Posterior cingulate gyrus (tissue), 11 donors: ENCODE data around the gene GRIK4.

Experiments used
- DNase-seq, 10 donors: peaks; one replicate each; pipeline versions ENCODE4 v3.0.0 to v3.0.0-alpha.2; 2020 to 2021; ENCODE audit warnings: mixed read lengths in 3 of 10
- intact Hi-C: fragments of 100-400 bp; cut with DNase I; formaldehyde crosslinking; loops from one replicate; pipeline ENCODE4 v1.15.1; 2023

Gene GRIK4

DNA sequence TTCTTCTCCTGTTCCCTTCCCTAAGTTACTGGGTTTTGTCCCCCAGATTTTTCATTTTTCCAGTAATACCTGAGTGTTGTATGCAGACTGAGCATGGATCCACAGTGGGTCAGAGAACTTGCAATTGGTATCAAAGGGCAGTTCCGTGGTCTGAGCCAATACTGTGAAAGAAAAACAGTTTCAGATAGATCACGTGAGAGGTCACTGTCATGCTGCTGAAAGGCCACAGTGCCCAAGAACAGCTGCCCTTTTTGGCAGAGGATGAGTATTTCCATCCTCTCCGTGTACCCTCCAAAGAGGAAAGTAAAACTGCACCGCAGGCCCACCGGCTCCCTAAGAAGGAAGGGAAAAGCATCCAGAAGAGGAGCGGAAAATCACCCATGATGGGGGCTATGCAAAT lies 439.3 kb downstream of the GRIK4 start:
- DNase-seq: no peak
- intact Hi-C loops: no loop called here

DNA sequence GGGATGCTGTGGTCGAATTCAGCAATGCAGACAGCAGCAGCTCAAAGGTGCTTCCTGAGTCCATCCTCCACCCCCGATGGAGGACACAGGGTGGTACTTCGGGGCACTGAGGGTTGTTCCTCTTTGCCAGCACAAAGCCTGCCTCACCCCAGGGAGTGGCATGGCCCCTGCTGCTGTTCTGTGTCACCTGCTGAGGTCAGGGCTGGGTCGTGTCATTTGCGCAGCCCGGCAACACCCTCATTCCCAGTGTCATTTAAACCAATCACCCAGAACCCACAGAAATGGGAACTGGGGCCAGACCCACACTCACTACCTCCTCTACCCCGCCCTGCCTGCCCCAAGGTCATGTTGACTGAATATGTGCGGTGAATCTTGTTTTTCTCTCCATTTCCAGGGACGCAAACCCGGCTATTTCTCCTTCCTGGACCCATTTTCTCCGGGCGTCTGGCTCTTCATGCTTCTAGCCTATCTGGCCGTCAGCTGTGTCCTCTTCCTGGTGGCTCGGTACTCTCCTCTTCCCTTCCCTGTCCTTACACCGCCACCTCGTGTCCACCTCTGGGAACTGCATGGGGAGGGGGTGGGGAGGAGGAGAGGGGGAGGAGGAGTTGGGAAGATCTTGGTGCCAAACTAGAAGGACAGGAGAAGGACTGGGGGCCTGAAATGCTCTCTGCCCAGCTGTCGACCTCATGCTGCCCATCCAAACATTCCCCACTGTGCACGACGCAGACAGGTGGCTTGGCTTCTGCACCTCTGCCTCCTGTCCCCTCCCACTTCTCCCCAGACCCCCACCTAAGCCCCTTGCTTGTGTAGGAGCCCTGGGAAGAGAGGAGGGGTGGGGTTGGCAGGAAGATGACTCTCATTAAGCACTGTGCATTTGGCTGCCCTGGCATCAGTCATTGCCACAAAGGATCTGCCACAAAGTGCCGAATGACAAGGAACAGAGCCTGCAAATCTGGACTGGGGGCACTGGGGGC lies 441.2 kb downstream of the GRIK4 start:
- DNase-seq: peak; percentile 71 to 97 (median 86)
- intact Hi-C loops: loop anchor here (1.0 kb wide), 1 partner anchor 441 kb away; the partner anchor contains the start of gene GRIK4

DNA sequence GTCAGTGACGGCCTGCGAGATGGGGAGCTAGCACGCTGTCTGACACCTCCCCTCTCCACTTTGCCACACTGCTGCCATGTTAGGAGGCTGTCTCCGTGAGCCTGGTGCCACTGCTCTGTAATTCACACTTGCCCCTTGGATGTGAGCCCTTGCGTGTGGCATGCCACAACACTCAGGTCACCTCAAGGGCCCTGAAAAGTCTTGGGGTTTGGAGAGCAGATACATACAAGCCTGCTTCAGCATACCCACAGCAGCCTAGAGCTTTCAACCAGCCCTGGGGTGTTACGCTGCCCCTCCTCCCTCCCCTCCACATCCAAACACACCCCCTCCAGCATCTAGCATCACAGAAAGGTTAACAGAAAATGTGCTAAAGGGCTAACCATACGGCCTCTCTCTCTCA lies 442.8 kb downstream of the GRIK4 start:
- intact Hi-C loops: no loop called here
- DNase-seq: no peak

DNA sequence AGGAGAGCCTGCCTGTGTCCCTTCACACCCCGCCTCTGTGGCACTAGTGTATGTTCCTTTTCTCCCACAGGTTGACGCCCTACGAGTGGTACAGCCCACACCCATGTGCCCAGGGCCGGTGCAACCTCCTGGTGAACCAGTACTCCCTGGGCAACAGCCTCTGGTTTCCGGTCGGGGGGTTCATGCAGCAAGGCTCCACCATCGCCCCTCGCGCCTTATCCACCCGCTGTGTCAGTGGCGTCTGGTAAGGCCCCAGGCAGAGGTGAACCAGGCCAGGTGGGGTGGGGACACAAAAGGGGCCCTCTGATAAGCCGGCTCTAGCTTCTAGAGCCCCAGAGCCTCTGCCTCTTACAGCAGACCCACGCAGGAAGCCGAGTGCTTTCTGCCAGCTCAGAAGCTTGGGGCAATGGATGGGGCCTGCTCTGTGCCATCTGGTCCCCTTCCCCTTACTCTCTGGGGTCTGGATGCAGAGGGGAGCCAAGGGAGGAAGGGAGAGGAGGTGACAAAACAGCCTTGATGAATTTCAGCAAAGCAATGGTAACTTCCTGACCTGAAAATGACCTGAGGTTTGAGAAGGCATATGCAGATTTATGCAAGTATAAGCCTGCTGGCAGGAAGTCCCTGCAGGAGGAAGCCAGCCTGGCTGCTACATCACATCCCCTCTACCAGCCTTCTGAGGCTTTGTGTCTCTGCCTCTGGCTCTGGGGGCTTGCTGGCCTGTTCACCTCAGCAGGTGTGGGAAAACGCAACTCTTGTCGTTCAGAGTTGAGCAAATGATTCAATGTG lies 445.4 kb downstream of the GRIK4 start:
- intact Hi-C loops: no loop called here

DNA sequence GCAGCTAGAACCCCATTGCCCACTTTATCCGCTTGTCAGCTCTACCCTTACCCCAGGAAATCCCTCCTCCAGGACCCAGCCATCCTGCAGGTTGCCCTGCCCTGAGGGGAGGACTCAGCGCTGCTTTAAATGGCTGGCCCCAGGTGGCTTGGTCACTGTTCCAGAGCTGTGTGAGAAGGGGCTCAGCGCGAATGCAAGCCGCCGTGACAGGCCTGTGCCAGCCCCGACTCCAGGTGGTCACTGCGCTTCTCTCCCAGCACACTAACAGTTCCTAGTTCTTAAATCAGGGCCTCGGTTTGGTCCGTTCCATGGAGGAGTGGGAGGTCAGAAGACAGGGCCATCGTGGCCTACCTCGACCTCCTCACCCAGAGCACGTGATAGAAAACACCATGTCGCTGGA lies 446.6 kb downstream of the GRIK4 start:
- intact Hi-C loops: no loop called here
- DNase-seq: no peak

More for the DNA sequence above, 445.4 kb downstream of the GRIK4 start:
- DNase-seq: no peak

DNA sequence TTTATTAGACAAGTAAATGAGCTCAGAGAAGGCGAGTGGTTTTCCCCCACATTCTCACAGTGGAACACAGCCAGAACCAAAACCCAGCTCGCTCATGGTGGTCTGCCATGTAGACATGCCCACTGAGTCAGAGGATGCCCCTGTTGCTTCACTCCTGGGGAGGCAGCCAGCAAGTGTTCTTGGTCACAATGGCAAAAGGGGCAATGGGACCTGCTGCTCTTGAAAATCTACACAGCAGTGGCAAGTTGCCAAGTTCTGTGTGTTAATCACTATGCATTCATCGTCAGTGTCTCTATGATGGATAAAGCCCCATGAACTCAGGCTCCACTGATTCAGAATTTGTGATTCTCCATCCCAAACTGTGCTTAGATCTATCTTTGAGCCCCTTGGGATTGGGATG lies 447.6 kb downstream of the GRIK4 start:
- intact Hi-C loops: no loop called here
- no peak for DNase-seq

DNA sequence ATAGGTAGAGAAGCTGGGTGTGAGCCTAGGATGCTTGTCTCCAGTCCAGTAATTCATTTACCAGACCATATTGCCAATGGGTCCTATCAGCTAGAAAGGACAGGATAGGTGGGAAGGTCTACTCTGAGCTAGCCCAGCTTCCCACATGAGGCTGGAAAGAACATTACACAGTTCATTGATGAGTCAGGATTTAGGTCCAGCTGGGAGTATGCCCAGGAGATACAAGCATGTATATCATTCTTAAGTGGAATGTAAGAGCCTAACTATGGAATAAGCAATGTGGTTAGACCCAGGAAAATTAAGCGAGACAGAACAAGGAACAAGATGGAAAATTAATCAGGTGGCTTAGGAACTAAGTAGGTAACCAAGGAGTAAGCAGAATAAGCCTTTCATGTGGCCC lies 453.3 kb downstream of the GRIK4 start:
- intact Hi-C loops: no loop called here
- no peak for DNase-seq

DNA sequence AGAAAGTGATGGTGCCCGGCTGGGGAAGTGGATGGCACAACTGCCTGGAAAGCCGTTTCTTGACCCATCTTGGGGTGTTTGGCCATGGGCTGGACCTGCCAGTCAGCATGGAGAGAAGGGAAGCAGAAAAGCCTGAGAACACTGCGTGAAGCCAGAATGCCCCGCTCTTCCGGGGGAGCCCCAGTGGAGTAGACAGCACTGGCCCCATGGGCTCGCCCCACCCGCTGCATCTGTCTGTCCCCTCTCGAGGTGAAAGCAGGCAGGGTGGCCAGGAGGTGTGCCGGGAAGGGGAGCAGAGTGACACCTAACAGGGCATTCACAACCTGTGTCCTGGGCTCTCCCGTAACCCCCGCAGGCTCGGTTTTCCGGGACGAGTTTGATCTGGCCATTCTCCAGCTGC lies 455.3 kb downstream of the GRIK4 start:
- no peak for DNase-seq
- intact Hi-C loops: no loop called here

DNA sequence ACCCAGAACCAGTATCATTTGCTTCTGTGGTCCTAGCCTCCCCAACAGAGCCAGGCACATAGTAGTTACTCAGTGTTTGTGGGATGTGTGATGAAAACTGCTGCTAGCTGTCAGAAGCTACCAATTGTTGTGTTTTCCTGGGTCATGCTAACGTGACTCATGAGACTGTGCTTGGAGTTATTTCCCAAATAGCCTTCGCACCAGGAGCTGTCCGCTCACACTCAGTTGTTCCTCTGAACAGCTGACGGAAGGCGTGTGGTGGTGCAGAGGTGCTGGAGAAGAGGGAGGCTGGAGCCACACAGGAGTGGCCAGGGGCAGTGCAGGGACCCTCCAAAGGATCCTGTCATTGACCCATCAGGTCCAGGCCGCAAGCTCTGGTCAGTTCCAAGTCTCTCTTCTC lies 458.4 kb downstream of the GRIK4 start:
- intact Hi-C loops: no loop called here
- peak in 2 of 10 donors; percentile 83 to 86 for DNase-seq

DNA sequence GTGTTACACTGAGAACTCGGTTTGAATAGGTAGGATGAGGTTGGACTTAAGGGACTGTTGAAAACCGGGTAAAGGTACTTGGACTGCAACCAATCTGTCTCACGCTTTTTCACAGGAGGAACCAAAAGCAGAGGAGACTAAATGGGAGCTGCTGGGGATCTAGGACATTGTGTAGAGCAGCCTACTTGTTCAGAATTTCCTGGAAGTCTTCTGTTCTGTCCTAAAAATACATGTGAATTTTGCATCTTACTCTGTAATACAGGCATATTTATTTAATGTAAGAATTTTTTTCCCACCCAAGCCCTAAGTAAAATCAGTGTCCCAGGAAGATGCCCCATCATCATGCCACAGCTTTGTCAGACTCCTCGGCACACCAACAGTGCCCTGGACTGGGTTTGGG lies 460.3 kb downstream of the GRIK4 start:
- DNase-seq: no peak
- intact Hi-C loops: no loop called here

DNA sequence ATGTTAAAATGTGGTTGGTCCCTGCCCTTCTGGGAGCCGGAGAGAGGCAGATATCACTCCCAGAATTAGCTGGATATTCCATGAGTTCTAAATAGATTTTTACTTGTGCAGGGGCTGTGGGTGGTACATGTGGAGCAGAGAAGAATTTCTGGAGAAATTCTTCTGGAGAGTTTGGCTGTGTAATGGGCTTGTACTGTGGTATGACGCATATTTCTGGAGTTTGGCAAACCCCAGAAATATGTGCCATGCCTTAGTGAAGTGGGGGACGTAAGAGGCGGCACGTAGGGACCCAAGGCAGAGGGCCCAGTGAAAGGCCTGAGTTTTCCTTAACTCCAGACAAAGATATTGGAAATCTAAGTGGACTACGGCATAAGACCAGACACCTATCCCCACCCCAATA lies 461.1 kb downstream of the GRIK4 start:
- DNase-seq: no peak
- intact Hi-C loops: no loop called here

DNA sequence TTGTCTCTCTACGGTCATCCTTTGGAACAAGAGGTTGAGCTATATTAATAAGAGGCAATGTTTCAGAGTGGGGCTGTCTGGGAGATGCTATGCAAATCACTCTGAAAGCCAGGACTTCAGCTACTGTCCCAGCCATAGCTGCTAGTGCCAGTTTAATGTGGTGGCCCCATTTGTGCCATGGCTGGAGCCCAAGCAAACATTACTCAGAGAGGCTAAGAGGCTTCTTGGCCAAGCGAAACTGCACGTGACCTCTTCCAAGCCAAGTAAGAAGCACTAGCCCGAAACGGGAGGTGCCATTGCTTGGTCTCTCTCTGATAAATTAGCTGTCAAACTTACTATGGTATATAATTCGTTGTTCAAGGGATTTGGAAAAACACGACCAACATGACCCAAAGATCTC lies 462.0 kb downstream of the GRIK4 start:
- intact Hi-C loops: no loop called here
- no peak for DNase-seq

DNA sequence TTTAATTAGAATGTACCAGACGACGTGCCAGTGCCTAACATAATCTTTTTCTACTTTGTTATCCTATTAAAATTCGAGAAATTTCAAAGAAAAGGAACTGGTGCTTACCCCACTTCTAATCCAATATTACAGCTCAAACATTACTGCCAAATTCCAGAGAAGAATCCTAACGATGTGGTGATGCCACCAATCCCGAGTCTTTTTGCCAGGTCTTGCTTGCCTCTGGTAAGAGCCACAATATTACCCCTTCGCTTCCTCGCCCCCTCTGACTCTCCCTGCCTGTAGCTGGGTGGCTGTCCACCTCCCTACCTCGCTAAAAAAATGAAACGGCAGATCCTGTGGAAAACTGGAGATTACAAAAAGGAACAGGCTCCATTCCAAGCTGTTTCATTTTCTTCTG lies 462.9 kb downstream of the GRIK4 start:
- intact Hi-C loops: no loop called here
- no peak for DNase-seq

DNA sequence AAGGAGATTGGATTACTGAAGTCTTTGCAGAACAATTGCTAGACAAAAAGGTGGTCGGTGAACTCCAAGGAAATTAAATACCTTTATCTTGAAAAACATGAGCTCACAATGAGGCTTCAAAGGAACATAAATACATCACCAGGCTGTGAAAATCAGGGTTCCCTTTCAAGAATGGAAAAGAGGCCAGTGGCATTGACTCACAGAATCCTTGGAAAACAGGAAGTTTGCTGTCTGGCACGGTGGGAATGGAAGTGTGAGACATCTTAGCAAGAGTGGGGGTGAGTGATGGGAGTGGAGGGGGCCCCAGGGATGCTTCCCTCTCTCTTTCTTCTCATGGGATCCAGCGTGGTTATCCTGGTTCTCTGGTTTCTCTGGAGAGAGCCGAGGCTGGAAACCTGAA lies 463.4 kb downstream of the GRIK4 start:
- intact Hi-C loops: no loop called here
- DNase-seq: no peak

DNA sequence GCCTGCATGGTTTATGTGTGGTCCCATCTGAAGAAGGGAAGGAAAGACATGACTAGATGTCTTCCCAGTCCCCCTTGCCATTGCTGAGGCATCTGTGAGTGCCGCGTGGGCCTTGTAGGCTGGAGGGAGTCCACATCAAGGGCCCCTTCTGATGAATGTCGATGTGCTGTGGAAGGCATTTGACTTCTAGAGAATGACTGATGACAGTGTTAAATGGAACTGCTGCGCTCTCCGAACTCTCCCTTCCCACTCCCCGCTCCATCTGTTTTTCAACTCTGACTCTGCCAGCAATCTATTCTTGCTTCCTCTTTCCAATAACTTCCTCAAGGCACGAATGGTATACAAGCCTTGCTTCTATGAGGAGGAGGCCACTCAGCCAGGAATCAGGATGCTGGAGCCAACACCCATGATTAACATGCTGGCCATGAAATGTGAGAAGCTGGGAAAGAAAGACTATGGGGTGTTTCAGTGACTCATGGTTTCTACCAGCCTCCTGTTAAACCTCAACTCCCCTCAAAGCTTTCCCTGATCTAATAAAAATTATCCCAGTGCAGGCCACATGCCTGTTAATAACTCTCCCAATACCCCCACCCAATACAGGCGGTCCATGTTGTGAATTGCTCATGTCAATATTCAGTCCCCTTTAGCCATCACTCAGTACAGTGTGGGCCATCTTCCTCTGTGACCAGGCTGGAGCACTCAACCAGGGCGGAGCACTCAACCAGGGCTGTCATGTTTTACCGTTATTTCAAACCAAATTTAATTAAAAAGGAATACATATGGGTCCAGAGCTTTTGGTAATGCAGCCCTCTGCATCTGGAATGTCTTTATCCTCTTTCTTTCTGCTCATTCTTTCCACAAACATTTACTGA lies 466.0 kb downstream of the GRIK4 start:
- intact Hi-C loops: no loop called here
- peak in 4 of 10 donors; percentile 26 to 86 (median 52) for DNase-seq

DNA sequence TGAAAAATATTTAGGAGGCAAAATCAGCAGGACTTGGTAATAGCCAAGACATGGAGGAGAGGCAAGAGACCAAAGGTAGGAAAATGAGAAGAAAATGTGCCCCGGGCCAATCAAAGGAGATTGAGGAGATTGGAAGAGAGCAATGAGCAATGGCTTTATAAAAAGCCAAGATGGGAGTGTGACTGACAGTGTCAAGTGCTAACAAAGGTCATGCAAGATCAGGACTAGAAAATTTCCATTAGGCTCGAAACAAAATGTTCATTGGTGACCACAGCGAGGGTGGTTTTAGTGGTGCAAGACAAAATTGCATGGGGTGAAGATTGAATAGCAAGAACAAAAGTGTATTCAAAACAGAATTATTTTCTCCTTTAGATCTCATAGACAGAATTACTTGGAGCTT lies 467.2 kb downstream of the GRIK4 start:
- intact Hi-C loops: no loop called here
- no peak for DNase-seq

DNA sequence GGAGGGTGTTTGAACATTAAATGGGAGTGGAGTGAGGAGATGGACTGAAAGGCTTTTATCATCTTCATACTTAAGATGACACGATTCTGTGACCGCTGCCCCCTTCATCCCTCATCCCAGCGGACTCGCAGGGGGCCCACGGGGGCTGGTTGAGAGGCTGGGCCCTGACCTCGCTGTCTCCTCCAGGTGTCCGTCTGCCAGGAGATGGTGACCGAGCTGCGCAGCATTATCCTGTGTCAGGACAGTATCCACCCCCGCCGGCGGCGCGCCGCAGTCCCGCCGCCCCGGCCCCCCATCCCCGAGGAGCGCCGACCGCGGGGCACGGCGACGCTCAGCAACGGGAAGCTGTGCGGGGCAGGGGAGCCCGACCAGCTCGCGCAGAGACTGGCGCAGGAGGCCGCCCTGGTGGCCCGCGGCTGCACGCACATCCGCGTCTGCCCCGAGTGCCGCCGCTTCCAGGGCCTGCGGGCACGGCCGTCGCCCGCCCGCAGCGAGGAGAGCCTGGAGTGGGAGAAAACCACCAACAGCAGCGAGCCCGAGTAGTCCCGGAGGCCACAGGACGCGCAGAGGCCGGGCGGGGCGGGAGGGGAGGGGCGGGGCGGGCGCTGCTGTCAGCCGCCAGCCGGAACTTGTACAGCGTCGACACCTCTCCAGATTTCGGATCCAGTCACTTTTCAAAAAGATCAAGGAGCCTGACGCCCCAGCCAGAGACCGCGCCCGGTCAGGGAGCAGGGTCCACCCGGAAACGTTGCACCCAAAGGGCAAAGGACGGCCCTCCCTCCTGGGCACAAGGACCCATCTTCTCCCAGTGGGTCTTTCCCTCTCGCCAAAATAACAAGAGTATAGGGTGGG lies 474.4 kb downstream of the GRIK4 start:
- peak in 8 of 10 donors; percentile 14 to 89 (median 32) for DNase-seq

DNA sequence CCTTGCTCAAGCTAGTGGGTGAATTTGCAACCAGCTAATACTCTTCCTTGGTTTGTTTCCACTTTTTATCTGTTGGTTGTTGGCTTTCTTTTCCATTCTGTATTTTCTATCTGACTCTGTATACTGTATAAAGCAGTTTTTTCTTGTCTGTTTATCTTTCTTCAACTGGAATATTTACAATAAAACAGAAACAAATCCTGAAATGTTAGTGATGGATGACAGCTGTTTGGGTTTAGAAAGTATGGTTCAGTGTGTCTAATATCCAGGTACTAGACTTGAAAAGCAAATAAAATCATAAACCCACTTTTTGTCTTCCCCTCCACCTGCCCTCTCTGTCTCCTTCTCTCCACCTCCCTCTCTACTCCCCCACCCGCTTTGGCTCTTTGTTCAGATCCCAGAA lies 477.1 kb downstream of the GRIK4 start:
- intact Hi-C loops: no loop called here
- no peak for DNase-seq

More for the DNA sequence above, 474.4 kb downstream of the GRIK4 start:
- intact Hi-C loops: no loop called here

DNA sequence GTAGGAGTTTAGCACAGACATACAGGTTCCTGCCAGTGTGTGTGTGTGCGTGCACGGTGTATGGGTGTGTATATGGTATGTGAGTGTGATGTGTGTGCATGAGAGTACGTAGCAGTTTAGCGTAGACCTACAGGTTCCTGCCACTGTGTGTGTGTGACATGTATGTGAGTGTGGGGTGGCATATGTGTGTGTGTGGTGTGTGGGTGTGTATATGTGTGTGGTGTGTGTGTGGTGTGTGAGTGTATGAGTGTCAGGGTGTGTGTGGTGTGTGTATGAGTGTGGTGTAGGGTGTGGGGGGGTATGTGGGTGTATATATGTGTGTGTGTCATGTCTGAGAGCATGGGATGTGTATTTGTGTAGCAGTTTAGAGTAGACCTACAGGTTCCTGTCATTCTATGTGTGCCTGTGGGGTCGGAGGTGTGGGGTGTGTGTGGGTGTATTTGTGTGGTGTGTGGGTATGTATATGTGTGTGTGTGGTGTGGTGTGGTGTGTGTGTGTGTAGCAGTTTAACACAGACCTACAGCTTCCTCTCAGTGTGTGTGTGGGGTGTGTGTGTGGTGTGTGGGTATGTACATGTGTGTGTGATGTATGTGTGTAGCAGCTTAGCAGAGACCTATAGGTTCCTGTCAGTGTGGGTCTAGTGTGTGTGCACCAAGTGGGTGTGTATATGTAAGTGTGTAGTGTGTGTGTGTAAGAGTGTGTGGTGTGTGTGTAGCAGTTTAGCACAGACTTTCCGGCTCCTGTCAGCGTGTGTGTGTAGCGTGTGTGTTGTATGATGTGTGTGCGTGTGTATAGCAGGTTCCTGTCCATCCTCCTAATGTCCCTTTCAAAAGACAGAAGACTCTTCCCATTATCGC lies 480.5 kb downstream of the GRIK4 start:
- intact Hi-C loops: no loop called here
- no peak for DNase-seq
